Measurements from ENCODE around the gene PRMT2.

The PRMT2 gene

DNA sequence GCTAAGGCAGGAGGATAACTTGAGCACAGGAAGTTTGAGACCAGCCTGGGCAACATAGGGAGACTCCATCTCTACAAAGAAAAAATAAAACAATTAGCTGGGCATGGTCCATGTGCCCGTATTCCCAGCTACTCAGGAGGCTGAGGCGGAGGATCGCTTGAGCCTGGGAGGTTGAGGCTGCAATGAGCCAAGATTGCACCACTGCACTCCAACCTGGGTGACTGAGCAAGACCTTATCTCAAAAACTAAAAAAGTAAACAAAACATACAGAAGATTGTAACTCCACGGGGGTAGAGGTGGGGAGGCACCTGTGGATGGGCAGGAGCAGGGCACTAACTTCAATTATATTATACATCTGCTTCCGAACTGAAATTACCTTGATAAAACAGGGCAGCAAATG is 35.2 kb upstream of the PRMT2 start:
- TF ChIP-seq, protein P1, sequence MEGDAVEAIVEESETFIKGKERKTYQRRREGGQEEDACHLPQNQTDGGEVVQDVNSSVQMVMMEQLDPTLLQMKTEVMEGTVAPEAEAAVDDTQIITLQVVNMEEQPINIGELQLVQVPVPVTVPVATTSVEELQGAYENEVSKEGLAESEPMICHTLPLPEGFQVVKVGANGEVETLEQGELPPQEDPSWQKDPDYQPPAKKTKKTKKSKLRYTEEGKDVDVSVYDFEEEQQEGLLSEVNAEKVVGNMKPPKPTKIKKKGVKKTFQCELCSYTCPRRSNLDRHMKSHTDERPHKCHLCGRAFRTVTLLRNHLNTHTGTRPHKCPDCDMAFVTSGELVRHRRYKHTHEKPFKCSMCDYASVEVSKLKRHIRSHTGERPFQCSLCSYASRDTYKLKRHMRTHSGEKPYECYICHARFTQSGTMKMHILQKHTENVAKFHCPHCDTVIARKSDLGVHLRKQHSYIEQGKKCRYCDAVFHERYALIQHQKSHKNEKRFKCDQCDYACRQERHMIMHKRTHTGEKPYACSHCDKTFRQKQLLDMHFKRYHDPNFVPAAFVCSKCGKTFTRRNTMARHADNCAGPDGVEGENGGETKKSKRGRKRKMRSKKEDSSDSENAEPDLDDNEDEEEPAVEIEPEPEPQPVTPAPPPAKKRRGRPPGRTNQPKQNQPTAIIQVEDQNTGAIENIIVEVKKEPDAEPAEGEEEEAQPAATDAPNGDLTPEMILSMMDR (IDR thresholded peaks at IDR 0.05; ENCODE audit: low read depth, low read length), result no peak
- DNase-seq (ENCODE audit: extremely low read depth, low read depth), result no peak

DNA sequence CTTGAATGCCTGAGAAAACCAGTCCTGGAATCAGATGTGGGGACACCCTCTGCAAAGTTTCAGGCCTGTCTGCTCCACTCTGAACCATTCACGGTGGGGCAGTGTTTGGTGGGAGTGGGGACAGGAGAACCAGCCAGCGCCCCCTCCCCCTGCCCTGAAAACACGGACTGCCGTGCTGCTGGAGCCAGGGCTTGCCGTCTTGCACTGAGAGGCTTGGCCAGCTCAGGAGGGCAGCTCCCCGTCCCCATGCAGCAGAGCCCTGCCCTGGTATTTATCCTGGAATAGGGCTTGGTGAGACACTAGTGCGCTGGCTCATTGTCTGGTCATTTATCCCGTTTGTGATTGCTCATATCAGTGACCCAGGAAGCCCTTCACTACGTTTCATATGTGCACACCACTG is 34.5 kb upstream of the PRMT2 start:
- DNase-seq (ENCODE audit: extremely low read depth, low read depth), result no peak
- TF ChIP-seq, protein P1 (IDR thresholded peaks at IDR 0.05; ENCODE audit: low read depth, low read length), result no peak

DNA sequence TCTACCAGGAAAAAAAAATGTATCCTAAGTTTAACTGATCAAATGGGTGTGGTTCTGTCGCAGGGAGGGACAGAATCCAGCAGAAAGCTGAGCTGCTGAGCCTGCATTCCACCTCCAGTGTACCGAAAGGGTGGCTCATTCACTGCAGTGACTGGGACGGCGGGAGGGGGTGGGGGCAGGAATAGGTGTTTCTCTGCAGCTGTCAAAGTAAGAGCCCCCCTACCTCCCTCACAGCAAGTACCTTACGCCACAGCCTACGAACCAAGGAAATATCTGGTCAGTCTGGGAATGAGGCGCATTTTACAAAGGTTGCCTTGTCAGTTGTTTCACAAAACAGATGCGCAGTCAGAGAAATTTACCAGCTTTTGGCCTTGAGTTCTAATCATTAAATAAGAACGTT is 32.2 kb upstream of the PRMT2 start:
- TF ChIP-seq, protein P1 (IDR thresholded peaks at IDR 0.05; ENCODE audit: low read depth, low read length), result no peak
- no peak for DNase-seq (ENCODE audit: extremely low read depth, low read depth)

DNA sequence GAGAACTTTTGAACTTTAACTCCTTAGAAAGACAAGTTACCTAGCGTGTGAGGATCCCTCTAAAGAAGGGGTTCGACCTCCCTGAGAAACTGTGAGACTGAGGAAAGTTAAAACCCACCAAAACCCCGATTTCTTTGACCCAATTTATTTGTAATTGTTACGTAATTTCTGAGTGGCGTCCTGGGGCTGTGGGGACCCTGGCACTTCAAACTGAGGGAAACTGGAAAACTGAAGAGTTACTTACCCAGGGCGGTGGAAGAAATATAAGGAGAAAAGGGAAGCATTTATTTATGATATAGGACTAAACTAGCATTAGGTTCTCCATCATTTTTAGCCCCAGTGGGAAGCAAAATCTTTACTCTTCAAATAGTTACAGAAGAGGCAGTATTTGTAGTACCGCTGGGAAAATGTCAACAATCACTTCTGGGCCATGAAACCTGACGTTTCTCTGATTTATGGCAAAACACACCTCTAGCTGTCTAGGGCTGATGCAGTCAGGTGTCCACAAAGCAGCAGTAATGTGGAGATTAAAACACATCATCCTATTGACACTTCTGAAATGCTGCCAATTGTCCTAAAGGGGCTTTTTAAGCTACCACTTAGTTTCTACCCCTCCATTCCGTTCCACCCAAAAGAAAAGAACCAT is 31.0 kb upstream of the PRMT2 start:
- TF ChIP-seq, protein P1 (IDR thresholded peaks at IDR 0.05; ENCODE audit: low read depth, low read length), result no peak

DNA sequence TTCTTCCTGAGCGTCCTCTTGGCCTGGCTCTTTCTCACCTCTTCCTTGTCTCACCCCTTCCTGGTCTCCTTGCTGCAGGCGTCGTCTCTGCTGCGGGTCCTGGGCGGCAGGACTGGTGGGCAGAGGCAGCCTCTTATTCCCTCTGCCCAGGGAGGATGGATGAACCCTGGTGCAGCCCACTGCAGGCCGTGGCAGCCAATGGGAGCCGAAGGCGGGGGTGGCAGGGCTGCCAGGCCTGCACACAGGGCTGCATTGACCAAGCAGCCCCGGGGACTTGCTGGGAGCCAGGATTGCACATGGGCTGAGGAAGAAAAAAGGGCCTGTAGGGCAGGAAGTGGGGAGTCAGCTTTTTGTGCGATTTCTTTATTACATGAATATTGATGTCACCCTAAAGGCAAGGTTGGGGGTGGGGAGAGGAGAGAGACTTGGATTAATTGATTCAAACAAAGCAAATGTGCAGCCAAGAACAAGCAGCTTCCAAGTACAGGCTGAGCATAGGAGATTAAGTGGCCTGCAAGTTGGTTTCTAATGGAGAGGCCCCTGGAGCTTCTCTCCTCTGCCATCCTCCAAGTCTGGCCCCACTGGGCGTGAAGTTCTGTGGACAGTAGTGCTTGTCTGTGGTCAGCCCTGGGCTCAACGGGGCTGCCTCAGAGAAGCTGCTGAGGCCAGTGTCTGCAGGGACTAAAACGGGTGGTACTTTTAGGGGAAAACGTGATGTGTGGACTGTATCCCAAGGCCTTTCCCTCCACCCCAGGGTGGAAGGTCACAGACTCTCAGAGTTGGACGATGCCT is 30.3 kb upstream of the PRMT2 start, which contains the start of gene S100B:
Gene S100B (minus strand): TSS at position 108 of the 792 bp plus-strand sequence. CDS start 2,667 bp downstream, outside the sequence.
- no peak for DNase-seq (ENCODE audit: extremely low read depth, low read depth)
- TF ChIP-seq, protein P1 (IDR thresholded peaks at IDR 0.05; ENCODE audit: low read depth, low read length), result no peak

More for the DNA sequence above, 31.0 kb upstream of the PRMT2 start:
- DNase-seq (ENCODE audit: extremely low read depth, low read depth), result no peak

DNA sequence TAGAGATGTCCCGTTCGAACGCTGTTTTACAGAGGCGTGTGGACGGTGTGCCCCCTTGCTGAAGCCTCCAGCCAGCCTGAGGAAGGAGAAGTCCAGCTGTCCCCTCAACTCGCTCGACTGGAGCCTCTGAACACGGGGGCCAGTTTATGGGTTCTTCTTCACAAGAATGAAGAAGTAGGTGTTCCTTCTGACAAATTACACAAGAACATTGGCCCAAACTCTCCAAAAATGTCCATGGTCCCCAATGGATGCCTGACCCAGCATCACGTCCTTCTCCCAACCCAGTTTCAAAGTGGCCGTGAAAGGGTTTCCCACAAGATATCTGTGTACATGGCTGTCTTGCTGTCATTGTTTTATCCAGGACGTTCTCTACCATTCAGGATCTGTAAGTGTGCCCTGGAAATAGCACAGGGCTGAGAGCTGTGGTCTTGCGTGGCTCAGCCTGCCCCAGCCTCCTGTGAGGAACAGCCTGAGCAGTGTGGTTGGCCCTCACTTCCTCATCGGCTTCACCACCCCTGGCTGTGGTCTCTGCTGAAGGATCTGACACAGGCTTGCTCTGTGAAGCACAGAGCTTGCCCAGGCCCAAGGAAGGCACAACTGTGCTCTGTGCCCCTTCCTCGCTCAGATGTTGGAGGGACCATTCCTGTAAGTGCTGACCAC is 29.6 kb upstream of the PRMT2 start:
- TF ChIP-seq, protein P1 (IDR thresholded peaks at IDR 0.05; ENCODE audit: low read depth, low read length), result no peak
- no peak for DNase-seq (ENCODE audit: extremely low read depth, low read depth)

DNA sequence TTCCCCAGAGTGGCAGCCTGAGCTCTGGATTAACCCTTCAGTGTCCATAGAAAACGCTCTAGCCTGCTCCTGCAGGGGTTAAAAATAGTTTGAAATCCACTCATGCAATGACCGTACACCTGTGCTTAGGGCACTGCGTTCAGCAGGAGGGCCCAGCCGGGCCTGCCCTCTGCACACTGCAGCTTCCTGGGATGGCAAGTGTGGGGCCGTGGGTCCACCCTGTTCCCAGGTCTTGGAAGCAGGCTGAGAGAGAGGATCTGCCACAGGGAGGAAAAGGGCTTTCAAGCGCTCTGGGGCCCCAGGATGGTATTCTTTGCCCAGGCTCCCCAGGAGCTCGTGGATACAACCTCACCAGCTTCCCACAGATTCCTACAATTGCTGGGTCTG is 29.1 kb upstream of the PRMT2 start:
- DNase-seq (ENCODE audit: extremely low read depth, low read depth), result no peak
- TF ChIP-seq, protein P1 (IDR thresholded peaks at IDR 0.05; ENCODE audit: low read depth, low read length), result no peak

Data from AG09319 (cell line).